Heart left ventricle (tissue), 16 donors: Measurements from ENCODE around the gene KRT77. TPM values are rescaled to one million over a fixed set of nuclear protein-coding genes. Genes with fewer than 3 reads are reported as not detected.

ENCODE experiments used
- ATAC-seq, 4 donors: fragments of 200-7000 bp; cut with Tn5 transposase; one replicate each; pipeline ENCODE4 v1.9.1; 2020 to 2022; ENCODE audit warnings: moderate library complexity in 4 of 4, mild to moderate bottlenecking in 3 of 4, moderate number of reproducible peaks in 1 of 4
- DNase-seq, 5 donors: peaks; one replicate each; pipeline ENCODE4 v3.0.0-alpha.2; 2020
- H3K27ac ChIP-seq, 12 donors: fragments of 200-600 bp; sonication (generic) in 4 of 12; one replicate each; pipeline versions ENCODE4 v1.5.0 to v1.8.0; 2016 to 2022; ENCODE audit warnings: mild to moderate bottlenecking in 2 of 12
- H3K27me3 ChIP-seq, 9 donors: fragments of 200-600 bp; sonication (generic) in 2 of 9; one replicate each; pipeline versions ENCODE4 v1.5.1 to v1.8.0; 2016 to 2022; ENCODE audit warnings: mild to moderate bottlenecking in 3 of 9
- H3K36me3 ChIP-seq, 9 donors: fragments of 200-600 bp; sonication (generic) in 2 of 9; one replicate each; pipeline versions ENCODE4 v1.5.0 to v1.8.0; 2018 to 2022; ENCODE audit warnings: mild to moderate bottlenecking in 2 of 9
- H3K4me1 ChIP-seq, 12 donors: fragments of 200-600 bp; sonication (generic) in 4 of 12; one replicate each; pipeline versions ENCODE4 v1.5.0 to v1.8.0; 2016 to 2022; ENCODE audit warnings: mild to moderate bottlenecking in 3 of 12
- H3K4me3 ChIP-seq, 12 donors: fragments of 200-600 bp; sonication (generic) in 4 of 12; one replicate each; pipeline versions ENCODE4 v1.5.0 to v1.8.0; 2017 to 2022; ENCODE audit warnings: mild to moderate bottlenecking in 9 of 12, moderate library complexity in 4 of 12
- H3K9me3 ChIP-seq, 12 donors: fragments of 200-600 bp; sonication (generic) in 4 of 12; one replicate each; pipeline versions ENCODE4 v1.5.0 to v1.8.0; 2016 to 2022; ENCODE audit warnings: mild to moderate bottlenecking in 1 of 12
- CTCF ChIP-seq, 12 donors: fragments of 200-600 bp; sonication (generic) in 4 of 12; IDR thresholded peaks; one replicate each; pipeline versions ENCODE4 v1.5.0 to v1.8.0; 2018 to 2022; ENCODE audit warnings: antibody characterized with exemption in 12 of 12, mild to moderate bottlenecking in 5 of 12
- POLR2A ChIP-seq, 2 donors: fragments of 450-650 bp; IDR thresholded peaks; one replicate each; pipeline ENCODE4 v1.6.1; 2017; ENCODE audit warnings: antibody characterized with exemption in 2 of 2, mild to moderate bottlenecking in 2 of 2, moderate library complexity in 2 of 2
- WGBS, 4 donors: extraction: QIAGEN DNeasy Blood & Tissue Kit in 2 of 4; methylation state at CpG; one replicate each; pipeline versions ENCODE4 v1.1.5 to v1.1.7; 2013 to 2018; 5-methylcytosine and 5-hydroxymethylcytosine counted together
- intact Hi-C, 10 donors: fragments of 100-400 bp; cut with DNase I; formaldehyde crosslinking; loops; one replicate each; pipeline versions ENCODE4 v1.11.1 to v1.14.2; 2022
- polyA plus RNA-seq, 2 donors: library from polyadenylated mRNA; stranded (reverse); fragments of 200-250 nt; gene quantifications; one replicate each; pipeline ENCODE4 v1.2.3, GENCODE V29; 2013
- total RNA-seq, 9 donors: library from RNA; depleted of rRNA in 2 of 9; stranded (reverse); fragments of >200 nt in 2 of 9; fragmentation: NEBNext Ultra II Directional in 3 of 9; extraction: Animal tissue kit (Norgen Biotek cat#: 25700) in 3 of 9; gene quantifications; one replicate each; pipeline versions ENCODE4 v1.1.0 to v1.2.4, GENCODE V29; 2016 to 2023
- donor health status: ischemic (EF 13 %, LVEDD 7.1; RV severe dilation, severe dysfunction).
- donor health status: healthy with polysubstance abuse.
- donor health status: DM: no; HTN: yes; CAD: no.
- donor health status: DM: no; HTN: no; CAD: no.
- donor health status: ischemic (EF 25% LVEDD 6.9; RV normal size, moderate dysfunction).
- donor health status: ischemic (EF 25% LVEDD 5.7; RV mildly dilated, moderate dysfunction).
- donor health status: healthy.
- donor health status: DM: yes; HTN: yes; CAD: no.
- donor health status: ischemic (EF 35%, LVEDD 5.7; RV mildly dilated, moderate dysfunction).
- donor health status: nonischemic (EF 11% LVEDD 7.7; RV severe dilation, severe dysfunction).
- donor health status: DM: yes; HTN: yes; CAD: no.
- donor health status: PGD.
- donor health status: ischemic (EF 29% LVEDD 5.4; RV normal size, mild dysfunction).
- donor health status: nonischemic (EF 23%, LVEDD 6.1; RV moderate dilation, normal function).

The KRT77 gene
- total and polyA plus RNA-seq, 11 donors, result not detected

DNA sequence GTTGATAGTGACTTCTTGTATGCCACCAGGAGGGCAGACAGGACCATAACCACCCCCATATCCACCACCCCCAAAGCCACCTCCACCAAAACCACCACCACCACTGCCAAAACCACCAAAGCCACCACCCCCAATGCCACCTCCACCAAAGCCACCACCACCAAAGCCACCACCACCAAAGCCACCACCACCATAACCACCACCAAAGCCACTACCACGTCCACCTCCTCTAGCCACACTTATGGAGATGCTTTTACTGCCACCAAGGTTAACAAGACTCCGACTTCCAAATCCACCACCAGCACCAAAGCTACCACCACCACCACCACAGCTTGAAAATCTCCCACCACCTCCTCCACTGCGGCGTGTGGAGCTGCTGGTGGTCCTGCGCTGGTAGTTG lies 23.4 kb downstream of the KRT77 start:
- no peaks in the 10 kb centered on the region for H3K9me3 ChIP-seq
- intact Hi-C loops, result loop anchor here in 1 of 10 donors (10.0 kb wide), 1 partner anchor 185 kb away; no protein-coding TSS in a partner anchor
- H3K36me3 ChIP-seq, result no peaks in the 10 kb centered on the region
- H3K27ac ChIP-seq, result no peak overlapping the region
- no peak overlapping the region for H3K4me3 ChIP-seq
- no peak for DNase-seq
- peaks cover 0 to 25% (median 0%) of the 10 kb centered on the region in 9 donors for H3K27me3 ChIP-seq
- ATAC-seq, result no peak
- TF ChIP-seq POLR2A (IDR thresholded peaks at IDR 0.05) (no peak), CTCF (IDR thresholded peaks at IDR 0.05) (no peak)
- WGBS, 4 donors, result 82 to 93% (median 89%) methylated on average over 5 of the region's 5 CpGs
- no peaks in the 10 kb centered on the region for H3K4me1 ChIP-seq

DNA sequence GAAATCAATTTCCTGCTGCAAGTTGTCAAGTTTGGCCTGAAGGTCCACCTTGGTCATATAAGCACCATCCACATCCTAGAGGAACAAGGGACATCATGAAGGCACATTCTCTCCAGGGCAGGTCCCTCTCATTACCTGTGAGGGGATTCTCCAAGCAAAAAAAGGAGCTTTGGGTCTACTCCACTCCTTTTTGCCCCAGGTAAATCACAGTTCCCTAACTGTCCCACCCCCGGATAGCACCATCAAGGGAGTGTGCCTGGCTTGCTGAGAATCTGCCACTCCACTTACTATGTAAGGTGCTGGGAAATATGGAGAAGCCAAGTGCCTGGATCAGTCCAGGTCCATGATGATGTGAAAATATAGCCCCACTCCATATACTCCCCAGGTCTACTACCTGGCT lies 25.7 kb downstream of the KRT77 start:
- H3K36me3 ChIP-seq, result no peaks in the 10 kb centered on the region
- no peaks in the 10 kb centered on the region for H3K4me1 ChIP-seq
- DNase-seq (no peak), ATAC-seq (no peak)
- peaks cover 0 to 42% (median 0%) of the 10 kb centered on the region in 9 donors for H3K27me3 ChIP-seq
- H3K4me3 ChIP-seq, result no peak overlapping the region
- intact Hi-C loops, result loop anchor here in 1 of 10 donors (10.0 kb wide), 1 partner anchor 187 kb away; no protein-coding TSS in a partner anchor
- no peak overlapping the region for H3K27ac ChIP-seq
- 84 to 92% (median 87%) methylated on average over 1 of the region's 1 CpG for WGBS, 4 donors
- H3K9me3 ChIP-seq, result no peaks in the 10 kb centered on the region
- no peak for TF ChIP-seq CTCF (IDR thresholded peaks at IDR 0.05)
- TF ChIP-seq POLR2A (IDR thresholded peaks at IDR 0.05), result no peak

- Histone ChIP-seq H3K4me3 (no peak overlapping the region), H3K36me3 (no peaks in the 10 kb centered on the region), H3K27me3 (peaks cover 0 to 42% (median 0%) of the 10 kb centered on the region in 9 donors), H3K9me3 (no peaks in the 10 kb centered on the region), H3K27ac (no peak overlapping the region), H3K4me1 (no peaks in the 10 kb centered on the region)
- TF ChIP-seq CTCF (IDR thresholded peaks at IDR 0.05), result no peak
- TF ChIP-seq POLR2A (IDR thresholded peaks at IDR 0.05), result no peak
- WGBS, 4 donors, result 81 to 86% (median 85%) methylated on average over 5 of the region's 5 CpGs
- intact Hi-C loops, result loop anchor here in 1 of 10 donors (10.0 kb wide), 1 partner anchor 188 kb away; no protein-coding TSS in a partner anchor
- DNase-seq (no peak), ATAC-seq (no peak)
Measured at GRCh38 chr12:52677126-52677525, 26.2 kb downstream of the KRT77 start.

- Histone ChIP-seq H3K9me3 (no peaks in the 10 kb centered on the region), H3K4me1 (no peaks in the 10 kb centered on the region), H3K36me3 (no peaks in the 10 kb centered on the region), H3K27ac (no peak overlapping the region), H3K4me3 (no peak overlapping the region), H3K27me3 (peaks cover 0 to 39% (median 0%) of the 10 kb centered on the region in 9 donors)
- intact Hi-C loops, result loop anchor here in 1 of 10 donors (10.0 kb wide), 1 partner anchor 189 kb away; no protein-coding TSS in a partner anchor
- WGBS, 4 donors, result 84 to 92% (median 90%) methylated on average over 7 of the region's 7 CpGs
- no peak for TF ChIP-seq POLR2A (IDR thresholded peaks at IDR 0.05)
- DNase-seq (no peak), ATAC-seq (no peak)
Measured at GRCh38 chr12:52676163-52676562, 27.2 kb downstream of the KRT77 start.

- peaks cover 0 to 35% (median 0%) of the 10 kb centered on the region in 9 donors for H3K27me3 ChIP-seq
- DNase-seq (no peak), ATAC-seq (no peak)
- intact Hi-C loops, result loop anchor here in 1 of 10 donors (10.0 kb wide), 1 partner anchor 190 kb away; no protein-coding TSS in a partner anchor
- WGBS, 4 donors, result 87 to 92% (median 90%) methylated on average over 21 to 28 of the region's 28 CpGs
- no peaks in the 10 kb centered on the region for H3K4me1 ChIP-seq
- TF ChIP-seq CTCF (IDR thresholded peaks at IDR 0.05), result no peak
- no peak for TF ChIP-seq POLR2A (IDR thresholded peaks at IDR 0.05)
- no peaks in the 10 kb centered on the region for H3K9me3 ChIP-seq
- H3K27ac ChIP-seq, result no peak overlapping the region
- no peaks in the 10 kb centered on the region for H3K36me3 ChIP-seq
- H3K4me3 ChIP-seq, result no peak overlapping the region
Measured at GRCh38 chr12:52675301-52675701, 28.0 kb downstream of the KRT77 start.
